HG02840 (cell line): ENCODE measurements around the gene NOTCH4.

Source experiments
- ATAC-seq: cut with Tn5 transposase; IDR thresholded peaks from one replicate; pipeline ENCODE4 v1.9.1; 2021; ENCODE audit warnings: mild to moderate bottlenecking, moderate library complexity, moderate number of reproducible peaks; ENCODE audit not compliant: unreplicated experiment, low FRiP score

NOTCH4 gene

DNA sequence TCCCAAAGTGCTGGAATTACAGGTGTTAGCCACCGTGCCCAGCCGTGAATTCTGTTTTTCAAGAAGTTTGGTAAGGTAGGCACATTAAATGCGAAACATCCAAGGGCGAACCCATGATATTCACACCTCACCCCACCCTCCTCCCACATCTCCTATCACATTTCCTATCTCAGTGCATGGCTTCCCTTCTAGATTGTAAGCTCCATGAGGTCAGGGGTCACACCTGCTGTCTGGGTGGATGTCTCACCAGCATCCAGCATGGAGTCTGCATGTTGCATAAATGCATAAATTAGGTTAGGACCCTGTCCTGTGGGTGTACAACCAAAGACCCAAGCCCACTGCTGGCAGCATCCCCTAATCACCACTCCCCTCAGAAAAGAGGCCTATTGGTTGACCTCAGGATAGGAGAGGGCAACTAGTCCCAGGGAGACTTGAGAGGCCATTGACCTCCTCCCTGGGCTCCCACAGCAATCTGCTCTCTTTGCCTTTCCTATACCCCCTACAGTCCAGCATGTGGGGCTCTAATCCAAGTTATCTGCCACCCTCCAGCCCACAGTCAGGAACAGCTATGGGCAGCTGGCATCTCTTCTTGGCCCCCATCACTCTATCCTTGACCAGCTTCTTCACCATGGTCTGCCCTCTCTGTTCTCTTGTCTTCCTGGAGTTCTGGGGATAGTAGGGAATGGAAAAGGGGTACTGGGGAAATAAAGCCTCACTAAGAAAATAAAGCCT, 76.3 kb downstream of the NOTCH4 start:
- ATAC-seq: no peak

DNA sequence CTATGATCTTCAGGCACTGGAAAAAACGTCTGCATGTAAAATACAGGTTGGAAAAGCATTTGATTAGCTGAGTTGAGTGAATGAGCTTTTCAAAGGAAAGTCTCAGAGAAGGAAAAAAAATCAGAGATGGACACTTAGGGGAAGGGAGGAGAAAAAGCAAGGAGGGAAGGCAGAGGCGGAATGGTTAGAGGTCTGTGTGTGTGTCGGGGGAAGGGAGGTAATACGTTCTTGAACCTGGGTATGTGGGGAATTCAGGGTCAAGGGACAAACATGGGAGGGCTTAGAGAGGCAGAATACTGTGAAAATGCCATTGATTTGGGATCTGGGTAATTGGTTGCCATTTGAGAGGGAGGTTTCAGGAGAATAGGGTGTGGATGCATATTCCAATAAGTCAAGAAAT, 77.2 kb downstream of the NOTCH4 start:
- ATAC-seq: no peak

DNA sequence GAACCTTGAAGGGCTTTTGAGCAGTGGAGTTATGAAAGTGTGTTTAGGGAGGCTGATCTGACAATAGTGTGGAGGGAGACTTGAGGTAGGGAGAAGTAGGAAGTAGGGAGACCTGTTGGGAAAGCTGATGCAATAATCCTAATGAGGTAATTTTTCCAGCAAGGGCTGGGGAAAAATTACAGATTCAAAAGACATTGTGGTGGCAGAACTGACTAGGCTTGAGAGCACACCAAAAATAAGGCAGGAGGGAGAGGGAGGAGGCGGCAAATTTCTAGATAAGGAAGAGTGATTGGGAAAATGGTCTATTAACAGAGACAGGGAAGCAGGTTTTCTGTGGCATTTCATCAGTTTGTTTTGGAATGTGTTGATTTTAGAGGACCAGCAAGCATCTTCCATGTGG, 77.6 kb downstream of the NOTCH4 start:
- ATAC-seq: no peak
